ENCODE results near the gene FAM53A. TPM values are rescaled to one million over a fixed set of nuclear protein-coding genes. Genes with fewer than 3 reads are reported as not detected.

Gene FAM53A
- total RNA-seq, 1 donor from 2014 or later, result 5.2 TPM

- no peak for DNase-seq (ENCODE audit: low read depth)
- Histone ChIP-seq H3K36me3 (ENCODE audit: control insufficient read depth, insufficient read depth, low read length) (no peaks in the 10 kb centered on the region), H3K4me3 (ENCODE audit: low read depth, low read length) (no peak overlapping the region), H3K27me3 (ENCODE audit: control insufficient read depth, insufficient read depth, low read length) (peaks cover 9% of the 10 kb centered on the region)
- no peak for TF ChIP-seq CTCF (IDR thresholded peaks at IDR 0.05; ENCODE audit: insufficient read depth, low read length, poor library complexity, severe bottlenecking)
Observed at GRCh38 chr4:1633993-1634392, 50.1 kb downstream of the FAM53A start.

- DNase-seq (ENCODE audit: low read depth), result no peak
- Histone ChIP-seq H3K4me3 (ENCODE audit: low read depth, low read length) (no peak overlapping the region), H3K27me3 (ENCODE audit: control insufficient read depth, insufficient read depth, low read length) (peaks cover 9% of the 10 kb centered on the region), H3K36me3 (ENCODE audit: control insufficient read depth, insufficient read depth, low read length) (no peaks in the 10 kb centered on the region)
- TF ChIP-seq CTCF (IDR thresholded peaks at IDR 0.05; ENCODE audit: insufficient read depth, low read length, poor library complexity, severe bottlenecking), result no peak
Observed at GRCh38 chr4:1632109-1633104, 51.7 kb downstream of the FAM53A start.

GRCh38 chr4:1631136-1631535 is 53.0 kb downstream of the FAM53A start:
- TF ChIP-seq CTCF (IDR thresholded peaks at IDR 0.05; ENCODE audit: insufficient read depth, low read length, poor library complexity, severe bottlenecking), result no peak
- H3K27me3 ChIP-seq (ENCODE audit: control insufficient read depth, insufficient read depth, low read length), result peaks cover 9% of the 10 kb centered on the region
- DNase-seq (ENCODE audit: low read depth), result no peak
- H3K36me3 ChIP-seq (ENCODE audit: control insufficient read depth, insufficient read depth, low read length), result no peaks in the 10 kb centered on the region
- H3K4me3 ChIP-seq (ENCODE audit: low read depth, low read length), result no peak overlapping the region

GRCh38 chr4:1630266-1630665 is 53.8 kb downstream of the FAM53A start:
- TF ChIP-seq CTCF (IDR thresholded peaks at IDR 0.05; ENCODE audit: insufficient read depth, low read length, poor library complexity, severe bottlenecking), result no peak
- Histone ChIP-seq H3K27me3 (ENCODE audit: control insufficient read depth, insufficient read depth, low read length) (peaks cover 9% of the 10 kb centered on the region), H3K4me3 (ENCODE audit: low read depth, low read length) (no peak overlapping the region), H3K36me3 (ENCODE audit: control insufficient read depth, insufficient read depth, low read length) (no peaks in the 10 kb centered on the region)
- DNase-seq (ENCODE audit: low read depth), result no peak

GRCh38 chr4:1629699-1630083 is 54.4 kb downstream of the FAM53A start:
- Histone ChIP-seq H3K27me3 (ENCODE audit: control insufficient read depth, insufficient read depth, low read length) (peaks cover 9% of the 10 kb centered on the region), H3K4me3 (ENCODE audit: low read depth, low read length) (no peak overlapping the region), H3K36me3 (ENCODE audit: control insufficient read depth, insufficient read depth, low read length) (no peaks in the 10 kb centered on the region)
- DNase-seq (ENCODE audit: low read depth), result no peak
- no peak for TF ChIP-seq CTCF (IDR thresholded peaks at IDR 0.05; ENCODE audit: insufficient read depth, low read length, poor library complexity, severe bottlenecking)

All from kidney epithelial cell (primary cell).